Hepatocyte (in vitro differentiated cells): ENCODE measurements around the gene NAA80. TPM values are rescaled to one million over a fixed set of nuclear protein-coding genes. Genes with fewer than 3 reads are reported as not detected.

Experiments used
- DNase-seq: peaks from one replicate; pipeline ENCODE4 v3.0.0-alpha.2; 2016; ENCODE audit warnings: low spot score
- H2AFZ ChIP-seq: fragments of 200-600 bp; sonication (generic); 2 replicates; pipeline ENCODE4 v1.6.0; 2016; ENCODE audit warnings: antibody characterized with exemption, mild to moderate bottlenecking
- H3K27ac ChIP-seq: fragments of 200-600 bp; sonication (generic); 2 replicates; pipeline ENCODE4 v1.5.1; 2016; ENCODE audit warnings: mild to moderate bottlenecking
- H3K27me3 ChIP-seq: fragments of 200-600 bp; sonication (generic); 2 replicates; pipeline ENCODE4 v1.6.1; 2016
- H3K36me3 ChIP-seq: fragments of 200-600 bp; sonication (generic); replicated peaks from 2 replicates; pipeline ENCODE4 v1.5.1; 2016; ENCODE audit warnings: low read depth; ENCODE audit not compliant: insufficient read depth
- H3K4me1 ChIP-seq: fragments of 200-600 bp; sonication (generic); 2 replicates; pipeline ENCODE4 v1.5.1; 2016; ENCODE audit warnings: mild to moderate bottlenecking, moderate library complexity; ENCODE audit not compliant: insufficient read depth
- H3K4me2 ChIP-seq: fragments of 200-600 bp; sonication (generic); 2 replicates; pipeline ENCODE4 v1.6.0; 2016
- H3K4me3 ChIP-seq: fragments of 200-600 bp; sonication (generic); 2 replicates; pipeline ENCODE4 v1.5.1; 2016; ENCODE audit warnings: mild to moderate bottlenecking
- H3K79me2 ChIP-seq: fragments of 200-600 bp; sonication (generic); 2 replicates; pipeline ENCODE4 v1.6.0; 2017; ENCODE audit warnings: mild to moderate bottlenecking
- H3K9me2 ChIP-seq: fragments of 200-600 bp; sonication (generic); replicated peaks from 2 replicates; pipeline ENCODE4 v1.6.0; 2017; ENCODE audit warnings: mild to moderate bottlenecking; ENCODE audit not compliant: insufficient read depth
- H3K9me3 ChIP-seq: fragments of 200-600 bp; sonication (generic); 2 replicates; pipeline ENCODE4 v1.5.1; 2016; ENCODE audit warnings: low read depth, mild to moderate bottlenecking
- H4K20me1 ChIP-seq: fragments of 200-600 bp; sonication (generic); 2 replicates; pipeline ENCODE4 v1.6.0; 2016; ENCODE audit warnings: mild to moderate bottlenecking; ENCODE audit not compliant: insufficient read depth, poor library complexity, severe bottlenecking
- CTCF ChIP-seq: fragments of 200-600 bp; sonication (generic); IDR thresholded peaks from 2 replicates; pipeline ENCODE4 v1.5.1; 2016; ENCODE audit warnings: antibody characterized with exemption, mild to moderate bottlenecking; ENCODE audit not compliant: poor library complexity
- EZH2 ChIP-seq: fragments of 200-600 bp; sonication (generic); IDR thresholded peaks from 2 replicates; pipeline ENCODE4 v1.6.1; 2016; ENCODE audit warnings: antibody characterized with exemption, mild to moderate bottlenecking, borderline replicate concordance
- EZH2phosphoT487 ChIP-seq: fragments of 200-600 bp; sonication (generic); IDR thresholded peaks from one replicate; pipeline ENCODE4 v1.6.1; 2018; ENCODE audit warnings: antibody characterized with exemption, mild to moderate bottlenecking, low read depth, moderate library complexity; ENCODE audit not compliant: unreplicated experiment, severe bottlenecking
- WGBS: methylation state at CpG from one replicate; pipeline ENCODE4 v1.1.6; 2016; ENCODE audit warnings: low lambda C conversion rate; ENCODE audit errors: missing lambda C conversion rate; 5-methylcytosine and 5-hydroxymethylcytosine counted together
- polyA plus RNA-seq: library from polyadenylated mRNA; unstranded; fragments of >200 nt; fragmentation: Nextera tagmentation; extraction: Ambion mirVana; gene quantifications from 2 replicates; pipeline ENCODE4 v1.2.1, GENCODE V29; 2016
- total RNA-seq: library from RNA; depleted of rRNA; stranded (reverse); fragments of >200 nt; gene quantifications from 2 replicates; pipeline ENCODE4 v1.2.3, GENCODE V29; 2014

NAA80 gene
- total and polyA plus RNA-seq, 2 experiments from 2014 or later, result 6.7 to 19.5 TPM

GRCh38 chr3:50326182-50326541 is 27.0 kb upstream of the NAA80 start:
- H3K27ac ChIP-seq, result no peak overlapping the region
- H3K36me3 ChIP-seq, result no peaks in the 10 kb centered on the region
- H2AFZ ChIP-seq, result no peak overlapping the region
- no peaks in the 10 kb centered on the region for H3K27me3 ChIP-seq
- H3K4me1 ChIP-seq, result peaks cover 24% of the 10 kb centered on the region
- WGBS, result 95% methylated on average over 8 of the region's 8 CpGs
- no peak overlapping the region for H3K4me2 ChIP-seq
- H4K20me1 ChIP-seq, result peaks cover 2% of the 10 kb centered on the region
- DNase-seq, result no peak
- H3K9me2 ChIP-seq, result no peaks in the 10 kb centered on the region
- peaks cover 20% of the 10 kb centered on the region for H3K79me2 ChIP-seq
- no peaks in the 10 kb centered on the region for H3K9me3 ChIP-seq
- TF ChIP-seq EZH2 (no peak), CTCF (no peak), EZH2phosphoT487 (no peak)
- H3K4me3 ChIP-seq, result no peak overlapping the region

GRCh38 chr3:50325497-50326181 is 26.4 kb upstream of the NAA80 start:
- Histone ChIP-seq H3K27me3 (no peaks in the 10 kb centered on the region), H3K36me3 (no peaks in the 10 kb centered on the region), H3K9me3 (no peaks in the 10 kb centered on the region), H3K4me2 (no peak overlapping the region), H3K27ac (no peak overlapping the region), H4K20me1 (peaks cover 2% of the 10 kb centered on the region), H3K4me3 (no peak overlapping the region), H3K79me2 (peaks cover 22% of the 10 kb centered on the region), H3K9me2 (no peaks in the 10 kb centered on the region), H2AFZ (no peak overlapping the region), H3K4me1 (peaks cover 24% of the 10 kb centered on the region)
- TF ChIP-seq EZH2phosphoT487 (no peak), CTCF (no peak), EZH2 (no peak)
- DNase-seq, result no peak
- WGBS, result 96% methylated on average over 11 of the region's 11 CpGs

- Histone ChIP-seq H3K9me2 (no peaks in the 10 kb centered on the region), H4K20me1 (peaks cover 2% of the 10 kb centered on the region), H3K4me3 (no peak overlapping the region), H3K27me3 (no peaks in the 10 kb centered on the region), H3K9me3 (no peaks in the 10 kb centered on the region), H3K36me3 (no peaks in the 10 kb centered on the region), H3K4me2 (no peak overlapping the region), H3K4me1 (peaks cover 27% of the 10 kb centered on the region), H2AFZ (no peak overlapping the region), H3K79me2 (peaks cover 27% of the 10 kb centered on the region), H3K27ac (no peak overlapping the region)
- DNase-seq, result no peak
- 94% methylated on average over 2 of the region's 2 CpGs for WGBS
- no peak for TF ChIP-seq CTCF
- no peak for TF ChIP-seq EZH2
- no peak for TF ChIP-seq EZH2phosphoT487
Measured at GRCh38 chr3:50325113-50325480, 25.9 kb upstream of the NAA80 start.
